GM19239 (cell line): ENCODE results near the gene FBXW8.

Source experiments
- DNase-seq: peaks from one replicate; pipeline ENCODE4 v3.0.0; 2011; ENCODE audit warnings: low spot score; ENCODE audit not compliant: insufficient read length
- FAIRE-seq: peaks from 2 replicates; lab custom pipeline; 2011; peaks lifted over from hg19 to GRCh38; lab: Jason Lieb, UNC

Gene FBXW8

DNA sequence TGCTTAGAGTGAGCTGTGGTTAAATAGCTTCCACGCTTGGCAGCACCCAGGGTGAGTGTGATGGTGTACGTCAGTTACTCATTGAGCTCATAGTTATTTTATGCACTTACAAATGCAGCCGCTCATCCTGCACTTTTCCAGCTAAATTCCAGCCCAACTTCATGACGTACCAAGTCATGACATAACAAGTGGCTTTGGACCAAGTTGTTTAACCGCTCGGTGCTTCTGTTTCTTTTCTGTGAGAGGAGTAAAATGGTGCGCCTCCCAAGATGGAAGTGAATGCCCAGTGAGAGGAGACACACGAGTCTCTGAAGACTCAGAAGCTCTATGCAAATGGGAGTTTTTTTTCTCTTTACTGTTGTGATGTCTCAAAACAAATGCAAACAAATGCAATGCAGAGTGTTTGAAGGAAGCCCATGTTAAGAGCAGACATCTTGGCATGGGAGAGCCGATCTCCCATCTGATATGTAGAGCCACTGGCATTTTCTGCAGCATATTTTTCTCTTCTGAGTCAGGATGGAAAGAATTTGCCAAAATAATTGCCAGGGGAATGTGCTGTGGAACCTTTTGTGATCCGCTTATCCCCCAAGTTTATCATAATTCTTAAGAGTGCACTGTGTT lies 72.2 kb downstream of the FBXW8 start:
- no peak for FAIRE-seq
- no peak for DNase-seq

- DNase-seq = no peak
- no peak for FAIRE-seq
Observed at GRCh38 chr12:116984098-116984497, 73.3 kb downstream of the FBXW8 start.

GRCh38 chr12:116990329-116990728 lies 79.6 kb downstream of the FBXW8 start:
- no peak for FAIRE-seq
- DNase-seq = no peak

DNA sequence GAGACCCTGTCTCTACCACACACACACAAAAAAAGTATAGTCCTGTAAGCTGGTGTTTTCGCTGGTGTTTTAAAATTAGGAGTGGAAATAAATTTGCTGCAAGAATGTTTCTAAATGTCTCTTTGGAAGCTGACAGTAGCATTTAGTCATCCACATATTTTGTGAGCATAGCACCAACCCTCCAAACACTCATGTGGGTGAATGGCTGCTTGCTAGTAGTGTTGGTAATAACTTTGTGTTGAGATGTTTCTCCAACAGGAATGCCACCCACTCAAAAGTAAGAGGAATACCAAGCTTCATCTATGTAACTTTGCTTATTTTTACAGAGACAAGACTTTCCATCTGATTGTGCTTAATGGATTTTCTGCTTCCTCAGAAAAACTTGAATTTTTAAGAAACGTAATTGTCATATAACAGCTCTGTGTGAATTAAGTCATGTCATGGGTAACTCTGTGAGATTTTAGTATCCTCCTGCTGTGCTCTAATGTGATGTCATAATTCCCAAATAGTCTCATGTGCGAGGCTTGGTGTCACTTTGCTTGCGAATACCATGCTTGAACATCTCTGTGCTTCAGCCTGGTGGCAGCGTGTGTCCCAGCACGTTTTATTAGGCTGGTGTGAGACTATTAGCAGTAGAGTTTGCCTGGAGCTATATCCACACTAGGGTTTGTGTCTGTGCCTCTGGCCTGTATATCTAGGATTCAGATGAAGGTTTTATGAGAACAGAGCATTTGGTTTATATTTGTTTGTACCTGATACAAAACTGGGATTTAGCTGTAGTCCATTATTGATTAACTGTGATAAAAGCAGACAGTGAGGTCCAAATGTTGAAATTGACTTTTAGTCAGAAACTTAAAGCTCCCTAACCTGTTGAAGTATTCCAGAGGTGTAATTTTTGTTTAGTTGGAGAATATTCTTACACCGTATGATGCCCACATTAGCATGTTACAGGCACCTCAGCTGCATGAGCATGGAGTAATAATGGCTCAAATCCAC lies 80.5 kb downstream of the FBXW8 start:
- FAIRE-seq (no peak), DNase-seq (no peak)

GRCh38 chr12:116996093-116996492 lies 85.3 kb downstream of the FBXW8 start:
- DNase-seq (no peak), FAIRE-seq (no peak)

DNA sequence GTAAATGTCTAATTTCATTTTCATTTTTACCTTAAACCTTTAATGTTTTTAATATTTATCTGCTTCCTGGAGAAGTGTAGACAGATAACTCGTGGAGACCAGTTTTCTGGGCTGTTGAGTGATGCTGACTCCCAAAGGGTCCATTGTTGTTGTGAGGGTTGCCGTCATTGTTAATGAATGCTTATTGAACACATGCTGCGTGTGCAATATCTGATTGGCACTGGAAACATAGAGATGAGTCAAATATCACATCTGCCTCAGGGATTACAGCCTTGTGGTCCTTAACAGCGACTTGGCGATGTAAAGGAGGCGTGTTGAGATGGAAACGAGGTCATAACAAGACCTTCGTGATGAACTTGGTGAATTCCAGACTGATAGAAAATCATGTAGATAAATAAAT lies 85.9 kb downstream of the FBXW8 start:
- DNase-seq (no peak), FAIRE-seq (no peak)

DNA sequence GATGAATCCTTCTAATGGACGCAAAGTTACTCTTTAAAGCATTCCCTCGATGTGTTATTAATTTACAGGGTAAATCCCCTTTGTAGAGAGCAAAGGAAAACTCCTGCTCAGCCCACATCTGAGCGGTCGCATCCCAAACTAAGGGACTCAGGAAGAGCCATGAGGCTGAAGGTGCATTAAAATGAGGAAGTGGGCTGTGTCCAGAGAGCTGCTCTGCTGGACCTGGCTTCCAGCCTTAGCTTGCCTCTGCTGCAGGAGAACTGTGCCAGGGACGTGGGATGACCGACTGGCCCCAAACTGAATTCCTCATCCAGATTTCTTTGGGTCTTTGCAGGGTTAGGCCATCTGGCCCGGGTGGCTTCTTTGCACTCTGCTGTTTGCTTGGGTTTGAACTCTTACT lies 88.3 kb downstream of the FBXW8 start:
- DNase-seq (no peak), FAIRE-seq (no peak)

DNA sequence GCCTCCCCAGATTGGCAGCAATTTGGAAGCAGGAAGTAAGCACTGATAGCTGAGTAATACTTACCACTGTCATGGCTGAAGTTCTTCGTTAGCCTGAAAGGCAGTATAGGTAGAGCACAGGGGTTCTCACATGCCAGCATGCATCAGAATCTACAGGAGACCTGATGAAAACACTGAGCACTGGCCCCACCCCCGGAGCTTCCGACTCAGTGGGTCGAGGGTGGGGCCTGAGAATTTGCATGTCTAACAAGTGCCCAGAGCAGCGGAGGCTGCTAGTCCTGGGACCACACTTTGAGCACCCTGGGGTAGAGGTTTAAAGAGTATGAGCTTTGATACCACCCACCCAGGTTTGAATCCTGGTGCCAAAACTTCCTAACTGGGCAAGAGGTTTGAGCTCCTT lies 89.6 kb downstream of the FBXW8 start:
- no peak for DNase-seq
- no peak for FAIRE-seq

- FAIRE-seq (no peak), DNase-seq (no peak)
Observed at GRCh38 chr12:117002051-117002817, 91.5 kb downstream of the FBXW8 start.

DNA sequence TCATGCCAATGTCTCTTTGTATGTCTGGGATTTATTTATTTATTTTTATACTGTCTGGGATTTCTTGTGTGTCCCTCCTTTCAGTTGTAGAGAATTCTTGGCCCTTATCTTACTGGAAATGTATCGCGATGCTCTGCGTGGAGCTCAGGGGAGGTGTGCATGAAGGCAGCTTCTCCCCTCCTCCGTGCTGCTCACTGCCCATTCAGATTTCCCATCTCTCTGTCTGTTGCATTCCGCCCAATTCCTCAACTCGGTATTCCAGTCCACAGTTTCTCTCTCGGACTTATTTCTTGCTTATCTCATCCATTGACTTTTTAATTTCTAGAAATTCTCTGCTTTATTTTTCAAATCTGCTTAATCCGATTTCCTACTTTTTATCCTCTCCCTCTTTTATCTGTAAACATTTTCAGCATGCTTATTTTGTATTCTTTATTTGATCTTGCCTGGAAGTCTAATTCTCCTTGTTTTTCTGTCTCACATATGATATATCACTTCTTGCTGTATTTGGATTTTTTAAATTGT lies 93.2 kb downstream of the FBXW8 start:
- DNase-seq (no peak), FAIRE-seq (no peak)

DNA sequence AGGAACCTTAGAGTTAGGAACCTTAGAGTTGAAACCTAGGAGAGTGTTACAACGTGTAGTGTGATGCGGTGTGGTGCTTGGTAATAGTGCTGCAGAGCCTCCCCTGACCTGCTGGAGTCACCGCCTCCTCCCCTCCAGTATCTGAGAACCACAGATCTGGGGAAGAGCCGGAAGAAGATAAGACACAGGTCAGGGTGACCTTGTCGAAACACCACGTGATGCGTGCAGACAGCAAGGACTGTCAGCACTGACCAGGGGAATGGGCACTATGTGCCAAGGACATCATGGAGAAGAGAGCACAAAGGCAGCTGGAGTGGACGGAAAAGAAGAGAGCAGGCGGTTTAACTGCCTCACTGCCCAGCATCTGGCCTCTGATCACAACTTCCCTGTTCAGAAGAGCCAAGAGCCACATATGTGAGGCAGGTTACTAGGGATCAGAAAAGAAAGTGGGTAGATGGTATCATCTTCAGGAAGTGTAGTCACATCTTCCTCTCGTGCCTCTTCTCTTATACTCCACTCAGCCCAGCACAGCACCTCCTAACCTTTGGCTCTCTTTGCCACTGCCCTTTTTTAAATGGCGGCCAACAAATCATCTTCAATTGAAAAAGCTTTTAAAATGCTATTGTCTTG lies 94.8 kb downstream of the FBXW8 start:
- DNase-seq = no peak
- FAIRE-seq = no peak

- no peak for FAIRE-seq
- no peak for DNase-seq
Observed at GRCh38 chr12:117006333-117006732, 95.6 kb downstream of the FBXW8 start.

DNA sequence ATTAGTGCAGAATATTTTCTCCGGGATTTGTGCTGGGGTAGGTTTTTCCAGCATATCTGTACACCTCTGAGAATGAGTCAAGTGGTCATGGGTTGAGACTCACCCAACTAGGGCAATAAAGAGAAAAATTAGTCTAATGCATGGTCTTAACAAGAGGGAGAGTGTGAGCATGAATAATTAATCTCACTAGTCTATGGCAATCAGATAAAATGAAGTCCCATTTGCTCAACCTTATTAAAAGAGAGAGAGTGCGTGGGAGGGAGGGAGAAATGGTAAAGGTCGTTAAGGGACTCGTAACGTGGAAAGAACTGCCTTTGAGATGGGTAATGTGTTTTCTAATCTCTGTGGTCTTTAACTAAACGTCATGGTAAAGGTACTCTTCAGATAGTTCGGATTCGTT lies 96.8 kb downstream of the FBXW8 start:
- FAIRE-seq = no peak
- DNase-seq = no peak

DNA sequence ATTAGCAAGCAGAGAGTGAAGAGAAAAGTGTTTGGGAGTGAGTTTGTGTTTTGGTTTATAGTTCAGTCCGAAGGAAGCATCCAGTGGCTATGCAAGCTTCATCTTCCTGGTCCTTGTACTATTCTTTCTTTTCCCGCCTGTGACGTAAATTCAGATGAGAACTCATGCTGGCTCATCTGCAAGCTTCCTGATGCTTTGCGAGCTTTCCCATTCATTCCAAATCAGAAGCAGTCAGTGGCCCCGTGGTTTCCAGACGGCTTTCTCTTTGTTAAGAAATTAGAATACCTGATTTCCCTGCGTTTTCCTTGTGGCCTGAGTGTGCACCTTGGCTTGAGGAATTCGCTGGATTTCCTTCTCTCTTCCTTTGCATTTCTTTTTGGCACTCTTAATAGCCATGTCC lies 99.0 kb downstream of the FBXW8 start:
- DNase-seq (no peak), FAIRE-seq (no peak)

DNA sequence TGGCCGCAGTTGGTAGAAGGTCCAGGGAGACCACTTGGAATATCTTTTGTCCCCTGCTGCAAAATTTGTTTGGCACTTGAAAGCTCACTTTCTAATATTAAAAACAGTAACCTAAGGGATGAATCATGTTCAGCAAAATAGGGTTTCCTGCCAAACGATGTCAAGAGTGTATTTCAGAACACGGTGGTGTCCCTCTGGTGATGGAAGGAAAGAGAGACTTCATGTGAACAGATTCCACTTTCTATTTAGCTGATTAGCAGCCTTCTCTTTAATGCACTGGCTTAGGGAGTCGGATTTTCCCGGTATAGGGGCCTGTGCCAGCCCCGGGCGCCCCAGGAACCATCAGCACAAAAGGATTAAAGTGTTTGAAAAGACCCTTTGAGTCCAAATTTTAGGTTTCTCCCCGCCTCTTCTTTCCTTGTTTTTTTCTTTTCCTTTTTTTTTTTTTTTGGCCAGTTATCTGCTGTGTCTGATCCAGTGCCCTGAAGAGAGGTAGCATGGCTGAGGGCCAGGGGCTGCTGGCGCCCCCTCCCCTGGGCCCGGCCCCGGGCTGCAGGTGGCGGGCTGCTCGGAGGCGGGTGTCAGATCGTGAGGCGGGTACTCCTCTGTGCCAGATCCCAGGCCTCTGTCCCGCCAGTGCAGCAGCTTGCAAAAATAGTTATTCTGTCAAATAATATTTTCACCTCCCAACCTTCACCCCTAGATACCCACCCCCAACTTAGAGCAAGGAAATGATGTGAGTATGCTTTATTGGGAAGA lies 100.1 kb downstream of the FBXW8 start:
- no peak for DNase-seq
- FAIRE-seq = no peak

DNA sequence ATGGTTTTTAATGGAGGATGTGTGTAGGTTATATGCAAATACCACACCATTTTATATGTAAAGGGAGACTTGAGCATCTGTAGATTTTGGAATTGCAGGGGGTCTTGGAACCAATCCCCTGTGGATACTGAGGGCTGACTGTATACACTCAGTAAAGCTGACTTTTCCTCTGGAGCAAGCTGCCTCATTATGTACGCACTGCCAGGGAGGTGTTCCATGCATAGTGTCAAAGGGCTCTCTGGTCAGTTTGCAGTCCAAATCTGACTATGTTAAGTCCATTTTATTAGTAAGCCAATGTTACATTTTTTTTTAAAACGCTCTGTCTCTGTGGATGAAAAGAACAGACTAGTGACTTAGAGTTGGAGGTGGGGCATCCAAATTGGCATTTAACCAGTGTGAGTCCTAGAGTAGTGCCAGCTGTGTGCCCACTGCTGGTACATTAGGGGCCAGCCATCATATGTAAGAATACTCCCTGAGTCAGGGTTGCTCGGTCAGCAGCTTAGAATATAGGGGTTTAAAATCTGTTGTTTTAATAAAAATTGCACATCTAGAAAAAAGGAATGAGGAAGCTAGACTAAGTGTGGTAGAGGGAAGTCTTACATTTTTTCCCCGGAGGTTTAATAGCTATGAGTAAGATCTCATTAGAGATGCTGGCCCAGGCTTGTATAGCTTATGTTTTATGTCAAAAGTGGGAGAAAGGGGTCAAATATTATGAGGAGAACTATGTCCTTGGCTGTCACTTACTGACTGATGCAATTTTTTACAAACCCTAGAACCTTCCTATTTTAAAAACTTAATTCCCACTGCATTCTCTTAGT lies 101.4 kb downstream of the FBXW8 start:
- no peak for DNase-seq
- no peak for FAIRE-seq

DNA sequence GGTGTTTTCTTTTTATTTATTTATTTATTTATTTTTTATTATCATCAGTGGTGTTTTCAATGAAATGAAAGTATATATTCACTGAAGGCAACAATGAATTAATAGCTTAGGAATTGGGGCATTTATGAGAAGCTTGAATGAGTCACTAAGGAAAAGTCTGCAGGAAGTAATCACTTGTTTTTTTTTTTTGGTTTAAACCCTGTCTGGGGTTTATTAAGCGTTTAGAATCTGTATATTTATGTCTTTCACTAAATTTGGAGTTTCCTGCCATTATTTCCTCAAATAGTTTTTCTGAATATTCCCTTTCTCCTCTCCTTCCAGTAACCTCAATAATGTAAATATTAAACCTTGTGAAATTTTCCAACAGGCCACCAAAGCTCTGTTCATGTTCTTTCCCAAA lies 103.0 kb downstream of the FBXW8 start:
- FAIRE-seq = no peak
- no peak for DNase-seq

GRCh38 chr12:117014342-117014887 lies 103.7 kb downstream of the FBXW8 start:
- DNase-seq (no peak), FAIRE-seq (no peak)
